NCI-H1694 treated with DMSO at 0.1 percent for 48 hours (cell line): ENCODE measurements around the gene RBM5.

Experiments used
- DNase-seq: peaks from one replicate; lab custom pipeline; 2025; lab: John Stamatoyannopoulos, UW

The RBM5 gene

DNA sequence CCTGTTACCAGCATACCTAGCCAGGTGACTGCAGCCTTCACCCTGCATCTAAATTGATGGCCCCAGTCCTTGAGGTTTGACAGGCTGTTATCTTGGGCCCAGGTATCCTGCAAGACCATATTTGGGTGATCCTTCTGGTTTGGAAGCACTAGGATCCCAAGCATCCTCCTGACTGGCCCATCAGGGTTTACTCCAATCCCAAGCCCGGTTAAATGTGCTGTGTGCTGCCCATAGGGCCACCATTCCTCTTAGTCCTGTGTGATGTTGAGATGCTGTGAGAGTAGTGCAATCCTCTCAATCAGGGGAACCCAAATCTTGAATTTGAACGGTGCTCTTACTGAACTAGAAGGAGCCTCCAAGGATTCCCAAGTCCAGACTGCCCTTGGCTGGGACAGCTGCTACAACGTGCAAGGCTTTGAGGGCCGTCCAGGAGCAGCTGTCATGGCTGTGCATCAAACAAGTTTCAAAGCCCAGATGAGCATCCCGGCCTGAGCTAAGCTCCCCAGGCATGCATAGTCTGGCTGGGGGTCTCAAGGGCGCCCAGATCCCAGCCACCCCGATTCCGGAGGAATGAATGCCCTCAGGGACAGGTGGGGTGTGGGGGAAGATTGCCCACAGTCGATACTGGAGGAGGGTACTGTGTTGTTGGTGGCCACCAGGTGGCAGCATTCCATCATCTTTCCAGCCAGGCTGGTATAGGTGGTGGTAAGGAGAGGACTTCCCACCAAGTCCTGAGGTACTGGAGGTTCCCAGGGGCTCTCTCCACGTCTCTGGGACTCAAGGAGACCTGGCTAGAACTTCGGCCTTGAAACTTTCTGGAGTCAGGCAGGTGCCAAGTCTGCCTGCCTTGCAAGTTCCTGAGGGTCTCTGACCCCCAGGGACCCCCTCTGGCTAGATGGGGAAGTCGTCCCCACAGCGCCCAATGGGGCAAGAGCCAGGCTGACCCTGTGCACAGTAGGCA is 32.6 kb downstream of the RBM5 start:
- DNase-seq = no peak

DNA sequence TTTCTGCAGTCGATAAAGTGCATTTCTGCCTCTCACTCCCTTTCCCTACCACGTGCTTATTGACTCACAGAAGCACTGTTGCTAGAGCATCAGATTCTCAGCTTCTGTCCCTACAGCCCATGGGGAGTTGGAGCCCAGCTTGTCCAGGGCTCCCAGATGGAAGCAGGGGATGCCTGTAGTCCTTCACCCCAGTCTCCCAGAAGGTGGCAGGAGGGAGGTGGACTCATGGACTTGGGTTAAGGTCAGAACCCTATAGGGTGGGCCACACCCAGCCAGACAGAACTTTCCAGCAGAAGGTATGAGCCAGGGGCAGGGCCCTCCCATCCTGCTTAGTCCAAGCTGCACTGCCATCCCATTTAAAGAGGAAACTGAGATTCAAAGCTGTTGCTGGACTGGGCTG is 33.4 kb downstream of the RBM5 start:
- no peak for DNase-seq

- DNase-seq = no peak
Measured at GRCh38 chr3:50122661-50123391, 34.1 kb downstream of the RBM5 start.

DNA sequence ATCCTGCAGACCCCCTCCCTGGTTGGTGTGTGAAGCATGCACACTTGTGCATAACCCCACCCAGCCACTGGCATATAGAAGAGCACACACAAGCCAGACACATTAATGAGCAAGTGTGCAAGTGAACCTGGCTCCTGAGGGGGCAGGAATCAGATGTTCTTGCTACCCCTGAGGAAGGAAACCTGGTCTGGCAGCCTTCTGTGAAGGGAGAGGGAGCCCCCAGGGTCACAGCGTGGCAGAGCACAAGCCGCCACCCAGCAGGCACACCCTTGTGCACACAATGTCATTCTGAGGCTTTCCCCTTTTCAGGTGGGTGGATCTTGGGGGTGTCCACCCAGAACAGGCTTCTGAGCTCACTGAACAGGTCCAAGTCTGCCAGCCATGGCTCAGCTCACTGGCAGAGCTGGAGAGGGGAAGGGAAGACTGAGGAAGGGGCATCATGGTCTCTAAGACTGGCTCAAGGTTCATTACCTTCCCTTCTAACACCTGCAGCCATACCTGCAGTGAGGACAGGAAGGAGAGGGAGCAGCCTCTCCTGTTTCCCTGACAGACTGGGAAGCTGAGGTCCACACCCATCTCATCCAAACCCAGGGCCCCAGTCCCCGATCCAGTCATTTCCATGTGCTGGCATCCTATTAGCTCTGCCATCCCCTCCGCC is 34.8 kb downstream of the RBM5 start:
- DNase-seq = no peak

DNA sequence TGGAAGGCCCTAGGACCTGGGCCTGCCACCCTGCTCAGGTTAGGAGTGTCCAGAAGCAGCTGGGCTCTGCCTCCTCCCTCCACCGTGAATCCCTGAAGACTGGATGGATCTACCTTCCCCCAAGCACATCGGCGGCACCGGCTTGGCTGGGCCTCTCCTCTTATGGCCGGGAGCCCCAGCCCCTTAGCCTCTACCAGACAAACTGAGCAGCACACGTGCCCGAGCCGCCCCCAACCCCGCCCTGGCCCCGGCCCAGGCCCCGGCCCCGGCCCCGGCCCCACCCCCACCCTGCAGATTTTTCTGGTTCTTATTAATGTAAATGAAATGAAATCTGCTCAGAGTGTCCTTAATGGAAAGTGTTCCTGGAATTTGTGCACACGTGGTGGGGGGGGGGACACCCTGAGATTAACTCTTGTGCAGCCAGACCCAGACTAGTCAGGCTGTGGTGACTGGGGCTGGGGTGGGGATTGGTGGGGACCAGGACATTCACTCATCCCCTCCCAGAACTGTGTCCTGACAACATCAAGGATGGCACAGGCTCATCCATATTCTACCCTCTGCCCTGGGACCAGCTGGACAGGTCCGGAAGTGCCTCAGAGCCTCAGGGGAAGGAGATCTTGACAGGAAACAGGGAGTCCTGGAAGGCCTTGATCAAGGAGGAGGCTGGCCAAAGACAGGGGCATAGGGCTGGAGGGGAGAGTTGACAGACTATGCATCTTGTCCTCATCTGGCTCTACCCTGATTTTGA is 35.5 kb downstream of the RBM5 start:
- no peak for DNase-seq

GRCh38 chr3:50124800-50125178 is 36.1 kb downstream of the RBM5 start:
- no peak for DNase-seq

DNA sequence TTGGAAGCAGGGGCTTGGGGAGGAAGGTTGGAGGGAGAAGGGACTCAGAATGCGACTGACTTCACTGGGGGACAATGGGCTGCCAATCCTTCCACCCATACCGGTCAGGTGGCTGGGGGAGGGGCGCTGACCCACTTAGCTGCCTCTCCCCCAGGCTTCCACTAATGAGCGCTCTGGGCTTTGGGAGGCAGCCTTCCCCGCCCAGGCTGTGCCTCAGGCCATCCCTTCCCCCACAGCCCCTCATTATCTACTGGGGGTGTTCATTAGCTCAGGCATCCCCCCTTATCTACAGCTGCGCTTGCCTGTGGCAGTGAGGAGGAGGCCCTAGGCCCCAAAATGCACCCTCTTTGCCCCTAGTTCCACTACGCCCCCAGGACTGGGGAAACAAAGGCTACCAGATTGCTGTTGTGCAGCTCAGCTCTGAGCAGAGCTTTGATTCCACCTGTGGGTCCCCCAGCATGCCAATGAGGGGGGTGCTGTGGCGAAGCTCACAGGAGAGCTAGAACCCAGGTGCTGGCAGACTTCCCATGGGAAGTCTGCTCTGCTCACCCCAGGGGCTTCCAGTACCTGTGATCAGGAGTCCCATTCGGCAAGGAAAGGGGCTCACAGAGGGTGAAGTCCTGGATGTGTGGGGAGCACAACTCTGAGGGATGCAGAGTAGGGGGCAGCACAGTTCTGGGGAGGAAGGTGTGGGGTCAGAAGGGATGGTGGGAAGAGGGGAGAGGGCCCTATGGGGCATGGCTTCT is 37.0 kb downstream of the RBM5 start:
- DNase-seq = no peak

DNA sequence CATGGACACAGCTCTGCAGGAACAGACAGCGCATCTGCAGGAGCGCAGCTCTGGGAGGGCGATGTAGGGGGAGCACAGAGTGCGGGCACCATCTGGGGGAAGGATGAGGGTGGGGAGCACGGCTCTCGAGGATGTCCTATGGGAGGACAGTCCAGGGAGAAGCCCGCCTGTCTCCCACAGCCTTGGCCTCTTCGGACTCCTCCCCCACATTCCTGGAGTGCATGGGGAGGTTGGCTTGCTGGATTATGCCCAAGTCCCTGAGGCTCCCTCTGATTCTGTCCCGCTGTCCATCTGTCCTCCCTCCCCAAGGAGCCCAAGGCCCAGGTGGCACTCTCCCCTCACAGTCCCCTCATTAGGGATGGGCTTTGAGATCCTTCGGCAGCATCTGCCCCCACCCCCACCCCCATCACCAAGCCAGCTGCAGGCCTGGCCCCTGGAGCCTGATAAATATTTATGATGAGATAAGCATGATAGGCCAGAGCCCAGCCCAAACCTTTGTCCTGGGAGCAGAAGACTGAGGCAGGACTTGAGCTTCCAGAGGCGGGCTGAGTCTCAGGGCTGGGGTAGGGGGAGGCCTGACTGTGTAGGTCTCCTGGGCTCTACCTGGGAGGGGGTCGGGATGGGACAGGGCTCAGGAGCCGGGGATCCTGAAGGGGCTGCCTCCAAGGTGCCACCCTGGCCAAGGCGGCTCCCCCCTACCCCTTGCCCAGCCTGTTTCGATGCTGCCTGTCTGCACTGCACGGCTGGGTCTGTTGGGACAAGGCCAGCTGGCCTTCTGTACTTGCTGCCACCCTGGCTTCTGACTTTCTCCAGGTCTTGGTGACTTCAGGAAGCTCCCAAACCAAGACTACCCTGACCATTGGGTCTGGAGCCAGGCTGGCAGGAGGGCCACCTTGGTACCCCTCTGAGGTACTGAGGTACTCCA is 37.8 kb downstream of the RBM5 start:
- no peak for DNase-seq

DNA sequence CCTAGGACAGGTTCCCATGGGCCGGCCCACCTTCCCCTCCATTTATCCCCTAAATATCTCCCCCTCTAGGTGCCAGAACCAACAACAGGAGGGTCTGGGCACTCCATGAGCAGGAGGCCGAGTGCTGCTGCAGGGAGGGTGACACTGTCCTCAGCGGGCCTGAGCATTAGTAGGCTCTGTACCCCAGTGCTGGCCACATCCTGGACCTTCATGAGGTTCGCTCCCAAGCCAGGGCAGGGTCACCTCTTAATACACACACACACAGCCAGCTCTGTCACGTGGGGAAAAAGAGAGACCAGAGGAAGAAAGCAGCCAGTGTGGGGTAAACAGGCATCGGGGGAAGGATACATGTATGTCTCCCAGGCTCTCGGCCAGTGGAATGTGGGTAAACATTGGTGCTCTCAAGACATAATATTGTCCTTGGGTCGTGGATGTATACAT is 38.6 kb downstream of the RBM5 start:
- DNase-seq = no peak

- DNase-seq = no peak
Measured at GRCh38 chr3:50128001-50128400, 39.3 kb downstream of the RBM5 start.

DNA sequence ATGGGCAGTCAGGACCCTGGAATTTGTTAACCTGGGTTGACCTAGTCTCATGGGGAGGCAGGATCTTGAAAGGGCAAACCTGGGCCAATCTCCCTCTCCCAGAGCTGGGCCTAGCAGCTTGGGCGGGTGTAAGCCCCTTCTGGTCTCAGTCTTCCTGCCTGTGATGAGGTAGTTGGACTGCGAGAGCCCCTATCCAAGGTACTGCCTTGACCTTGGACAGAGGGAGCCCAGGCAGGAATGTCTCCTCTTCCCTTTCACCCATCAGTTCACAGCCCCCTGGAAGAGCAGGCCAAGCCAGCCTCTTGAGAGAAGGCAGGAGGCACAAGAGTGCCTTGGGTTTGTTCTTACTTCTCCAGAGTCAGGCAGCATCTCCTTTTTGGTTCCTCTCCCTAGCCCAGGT is 41.7 kb downstream of the RBM5 start:
- no peak for DNase-seq

DNA sequence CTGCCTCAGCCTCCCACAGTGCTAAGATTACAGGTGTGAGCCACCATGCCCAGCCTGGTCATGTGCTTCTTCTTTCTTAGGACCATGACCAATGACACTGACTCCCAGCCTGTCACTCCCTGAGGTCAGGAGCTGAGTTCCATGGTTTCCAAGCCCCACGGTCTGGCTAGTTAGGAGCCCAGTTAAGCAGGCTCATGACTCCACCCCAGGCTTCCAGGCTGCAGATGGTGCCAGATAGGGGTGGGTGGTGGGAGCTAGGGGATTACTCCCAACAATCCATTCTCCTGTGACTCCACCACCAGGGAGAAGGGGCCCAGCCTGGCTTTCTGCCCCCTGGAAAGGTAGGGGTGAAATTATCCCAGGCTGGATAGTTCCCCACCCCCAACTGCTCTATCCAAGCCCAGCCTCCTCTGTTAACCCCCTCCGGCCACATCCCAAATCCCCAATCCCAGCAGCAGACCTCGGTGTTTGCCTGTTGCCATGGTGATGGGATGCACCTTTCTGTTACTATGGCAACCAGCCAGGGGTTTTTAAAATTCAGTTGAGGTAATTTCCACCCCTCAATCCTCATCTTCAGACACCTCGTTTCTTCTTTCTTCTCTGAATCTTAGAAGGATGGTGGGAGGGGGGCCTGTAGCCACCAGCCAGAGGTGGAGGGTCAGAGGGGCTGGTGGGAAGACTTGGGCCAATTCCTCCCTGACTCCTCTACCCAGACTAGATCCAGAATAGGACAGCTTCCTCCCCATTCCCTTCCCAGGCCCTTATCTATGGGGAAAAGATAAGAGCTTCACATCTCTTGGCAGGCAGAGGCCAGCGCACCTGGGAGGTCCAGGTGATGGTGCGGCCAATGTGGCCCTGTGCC is 43.9 kb downstream of the RBM5 start:
- no peak for DNase-seq

DNA sequence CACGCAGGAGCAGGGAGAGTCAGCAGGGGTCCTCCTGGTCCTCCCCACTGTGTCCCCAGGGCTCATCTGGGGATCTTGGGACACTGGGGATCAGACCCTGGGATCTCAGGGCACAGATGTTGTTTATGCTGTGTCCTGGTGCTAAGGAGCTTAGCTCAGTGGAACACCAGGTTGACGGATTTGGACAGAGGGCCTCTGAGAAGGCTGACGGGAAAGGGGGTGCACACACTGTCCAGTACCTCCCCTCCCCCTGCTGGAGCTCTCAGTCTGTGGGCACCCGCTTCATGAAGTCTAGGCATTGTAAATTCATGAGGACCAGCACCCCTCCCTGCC is 44.5 kb downstream of the RBM5 start:
- no peak for DNase-seq

- no peak for DNase-seq
Measured at GRCh38 chr3:50134367-50134766, 45.6 kb downstream of the RBM5 start.

GRCh38 chr3:50135964-50136363 is 47.2 kb downstream of the RBM5 start:
- no peak for DNase-seq

DNA sequence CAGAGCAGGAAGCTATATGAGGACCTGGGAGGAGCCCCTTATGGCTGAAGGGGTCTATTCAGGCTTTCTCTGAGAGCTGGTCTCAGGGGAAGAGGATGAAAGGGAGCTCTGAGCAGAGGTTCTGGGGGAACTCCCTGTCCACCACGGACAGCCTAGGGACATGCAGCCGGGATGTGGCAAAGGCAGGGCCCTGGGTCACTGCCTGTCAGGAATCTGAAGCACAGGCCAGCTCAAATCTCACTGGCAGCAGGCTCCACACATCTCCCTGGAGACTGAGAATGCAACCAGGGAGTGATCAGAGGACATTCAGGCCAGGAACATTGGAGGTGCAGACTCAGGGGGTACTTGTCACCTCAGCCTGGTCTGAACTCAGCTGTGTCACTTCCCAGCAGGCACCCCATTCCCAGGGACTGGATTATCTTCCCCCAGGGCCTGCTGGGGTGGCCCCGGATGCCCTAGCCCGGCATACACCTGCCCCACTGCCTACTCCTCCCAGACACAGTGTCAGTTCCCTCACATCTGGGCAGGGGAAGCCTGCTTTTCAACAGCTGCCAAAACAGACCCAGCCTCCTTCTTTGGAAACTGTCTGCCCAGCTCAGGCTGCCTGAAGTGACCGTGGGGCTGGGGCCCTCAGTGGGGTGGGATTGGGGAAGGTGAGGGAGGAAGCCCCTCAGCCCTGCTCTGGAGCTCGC is 48.1 kb downstream of the RBM5 start:
- no peak for DNase-seq

- DNase-seq = no peak
Measured at GRCh38 chr3:50137531-50137930, 48.8 kb downstream of the RBM5 start.
